Stimulated activated CD4-positive, alpha-beta T cell treated with anti-CD3 and anti-CD28 coated beads, TNF-alpha, amount 100 ng/mL, for 1 hour (primary cell): ENCODE measurements around the gene KCNIP2.
"Not testable (repeated sequence)": the region's sequence is repeated elsewhere in the genome, so short reads cannot be mapped to it uniquely, and the experiment has no call there.

ENCODE experiments used
- DNase-seq, 3 donors: peaks; one replicate each; pipeline ENCODE4 v3.0.0-alpha.2; 2020; ENCODE audit warnings: low read depth in 3 of 3, low spot score in 1 of 3

KCNIP2 gene

DNA sequence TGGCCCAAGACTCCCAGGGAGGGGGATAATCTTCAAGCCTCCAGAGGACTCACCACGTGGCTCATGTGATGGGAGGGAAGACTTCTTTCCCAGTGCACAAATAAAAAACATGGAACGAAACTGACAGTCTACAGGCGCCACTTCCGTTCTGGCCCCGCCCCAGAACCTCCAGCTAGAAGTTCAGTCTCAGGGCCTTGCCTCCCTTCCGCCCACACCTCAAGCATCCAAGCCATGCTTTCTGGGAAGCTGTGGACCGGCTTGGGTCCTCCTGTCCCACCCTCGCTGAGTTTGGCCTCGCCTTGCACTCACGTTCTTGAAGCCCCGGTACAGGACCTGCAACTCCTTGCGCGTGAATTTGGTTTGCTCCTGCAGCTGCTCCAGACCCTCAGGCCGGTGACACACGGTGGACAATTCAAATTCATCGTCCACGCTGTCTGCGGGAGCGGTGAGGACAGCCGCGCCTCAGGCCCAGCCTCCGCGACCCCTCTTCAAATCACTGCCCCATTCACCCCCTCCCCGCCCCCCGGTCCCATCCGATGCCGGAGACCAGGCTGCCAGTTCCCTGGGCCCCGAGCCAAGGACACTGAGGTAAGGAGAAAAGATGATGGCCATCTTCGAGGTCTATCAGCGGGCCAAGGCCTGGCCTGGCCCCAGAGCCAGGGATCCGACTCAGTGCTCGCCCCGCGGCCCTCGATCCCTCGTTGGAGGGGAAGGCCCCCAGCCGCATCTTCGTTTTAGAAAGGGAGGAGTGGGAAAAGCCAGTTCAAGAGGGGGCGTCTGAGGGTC is 14.6 kb downstream of the KCNIP2 start:
- no peak for DNase-seq

DNA sequence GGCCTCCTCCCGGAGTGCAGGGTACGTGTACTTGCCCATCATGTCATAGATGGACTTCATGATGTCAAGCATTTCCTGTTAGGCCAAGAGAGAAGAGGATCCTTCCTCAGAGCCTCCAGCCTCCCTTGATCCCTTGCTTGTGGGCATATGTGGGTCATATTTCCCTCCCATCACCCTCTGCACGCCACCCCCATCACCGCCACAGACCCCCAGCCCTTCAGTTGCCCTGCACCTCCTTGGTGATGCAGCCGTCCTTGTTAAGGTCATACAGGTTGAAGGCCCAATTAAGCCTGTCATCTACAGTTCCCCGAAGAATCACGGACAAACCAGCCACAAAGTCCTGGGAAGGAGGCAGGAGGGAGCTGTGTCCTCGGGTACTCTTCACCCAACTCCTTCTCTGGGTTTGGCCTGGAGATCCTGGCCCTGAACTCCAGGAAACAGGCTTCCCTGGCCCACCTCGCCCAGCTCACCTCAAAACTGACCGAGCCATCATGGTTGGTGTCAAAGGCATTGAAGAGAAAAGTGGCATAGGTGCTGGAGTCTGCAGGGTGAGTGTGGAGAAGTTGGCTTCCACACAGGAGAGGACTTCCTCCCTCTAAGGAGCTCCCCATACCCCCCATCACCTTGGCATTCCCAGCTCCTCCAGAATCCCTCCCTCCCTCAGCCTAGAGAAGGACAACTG is 15.5 kb downstream of the KCNIP2 start:
- no peak for DNase-seq

- no peak for DNase-seq
Measured at GRCh38 chr10:101826852-101827434, 16.7 kb downstream of the KCNIP2 start.

DNA sequence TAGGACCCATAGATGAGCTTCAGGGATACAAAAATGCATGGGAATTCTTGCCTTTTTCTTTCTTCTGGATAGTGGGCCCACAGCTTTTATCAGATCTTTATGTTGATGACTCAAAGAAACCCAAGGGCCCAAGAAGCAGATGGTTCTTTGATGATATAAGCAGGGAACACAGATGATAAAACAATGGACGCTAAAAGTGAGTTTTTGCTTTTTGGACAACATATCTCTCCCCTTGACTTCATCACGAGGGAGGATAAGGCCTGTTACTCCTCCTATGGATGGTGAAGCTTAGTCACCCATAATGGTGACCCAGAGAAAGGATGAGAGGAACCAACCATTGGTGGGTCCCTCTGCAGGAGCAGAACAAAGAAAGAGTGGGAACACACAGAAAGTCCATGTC is 18.9 kb downstream of the KCNIP2 start:
- DNase-seq, result no peak

GRCh38 chr10:101818872-101819633 is 24.5 kb downstream of the KCNIP2 start:
- DNase-seq, result no peak

DNA sequence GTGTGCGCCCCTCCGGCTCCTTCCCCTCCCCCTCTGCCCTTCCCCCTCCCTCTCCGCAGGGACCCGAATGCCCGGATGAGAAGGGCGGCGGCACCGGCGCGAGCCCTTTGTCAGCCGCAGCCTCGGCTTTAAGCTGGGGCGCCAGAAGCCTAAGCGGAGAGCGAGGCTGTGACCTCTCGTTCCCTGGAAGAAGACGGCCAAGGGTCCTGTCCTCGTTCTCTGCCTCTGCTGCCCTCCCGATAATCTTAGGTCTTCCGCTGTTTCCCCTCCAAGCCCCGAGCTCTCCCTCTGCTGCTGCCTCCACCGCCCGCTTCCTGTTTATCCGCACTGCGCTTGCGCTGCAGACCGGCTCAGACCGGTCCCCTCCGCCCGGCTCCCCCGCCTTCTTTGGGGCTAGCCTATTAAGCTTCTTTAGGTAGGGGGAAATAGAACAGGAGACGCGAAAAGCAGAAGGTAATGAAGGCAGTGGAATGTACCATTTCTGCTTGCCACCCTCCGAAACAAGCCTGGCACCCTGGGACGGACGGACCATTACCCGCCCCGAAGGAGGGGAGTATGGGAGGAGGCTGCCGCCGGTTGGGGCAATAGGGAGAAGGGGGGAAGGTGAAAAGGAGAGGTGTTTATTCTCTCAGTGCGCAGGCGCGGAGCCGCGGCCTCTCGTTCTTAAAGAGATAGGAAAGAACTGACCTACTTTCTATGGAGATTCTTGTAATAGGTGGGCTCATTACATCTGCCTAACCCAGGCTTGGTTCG is 25.3 kb downstream of the KCNIP2 start, which contains the start of gene OGA:
Gene OGA (minus strand): TSS at position 326 of the 753 bp plus-strand sequence. CDS start 422 bp downstream, outside the sequence.
- peak; percentile 91 to 99 (median 94) for DNase-seq

GRCh38 chr10:101817337-101818118 is 26.1 kb downstream of the KCNIP2 start:
- no peak for DNase-seq

GRCh38 chr10:101816913-101817336 is 26.7 kb downstream of the KCNIP2 start:
- no peak for DNase-seq

DNA sequence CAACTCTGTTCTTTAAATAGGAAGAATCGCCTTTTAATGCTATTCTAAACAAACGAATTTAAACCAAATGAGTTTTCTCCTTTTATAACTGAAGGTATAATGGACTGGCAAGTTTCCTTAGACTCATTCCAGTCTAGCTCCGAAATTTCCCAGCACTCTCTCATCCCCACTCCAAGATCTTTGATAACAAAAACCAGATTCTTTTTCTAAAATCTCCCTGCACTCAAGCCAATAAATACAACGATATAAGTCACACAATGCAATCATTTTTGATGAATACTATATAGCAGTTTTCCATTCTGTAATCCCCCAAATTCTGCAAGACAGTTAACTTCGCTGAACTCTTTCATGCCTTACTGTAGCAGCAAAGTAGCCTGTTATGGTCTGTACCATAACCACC is 27.2 kb downstream of the KCNIP2 start:
- no peak for DNase-seq

GRCh38 chr10:101814466-101815071 is 29.0 kb downstream of the KCNIP2 start:
- no peak for DNase-seq

DNA sequence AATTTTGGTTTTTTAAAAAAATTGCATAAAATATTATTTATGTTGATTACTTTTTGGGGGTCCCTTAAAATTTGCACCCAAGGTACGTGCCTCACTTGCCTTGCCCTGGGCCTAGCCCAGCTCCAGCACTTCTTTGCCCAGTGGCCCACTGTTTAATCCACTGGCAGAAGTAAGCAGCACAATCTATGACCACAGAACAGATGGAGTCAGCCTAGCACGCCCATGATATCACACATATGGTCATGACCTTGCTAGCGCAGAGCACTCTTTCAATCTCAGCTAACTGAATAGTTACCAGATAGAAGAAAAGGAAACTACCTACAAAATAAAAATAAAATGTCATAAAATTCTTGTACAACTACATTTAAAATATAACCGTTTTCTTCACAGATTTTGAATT is 31.0 kb downstream of the KCNIP2 start:
- no peak for DNase-seq

DNA sequence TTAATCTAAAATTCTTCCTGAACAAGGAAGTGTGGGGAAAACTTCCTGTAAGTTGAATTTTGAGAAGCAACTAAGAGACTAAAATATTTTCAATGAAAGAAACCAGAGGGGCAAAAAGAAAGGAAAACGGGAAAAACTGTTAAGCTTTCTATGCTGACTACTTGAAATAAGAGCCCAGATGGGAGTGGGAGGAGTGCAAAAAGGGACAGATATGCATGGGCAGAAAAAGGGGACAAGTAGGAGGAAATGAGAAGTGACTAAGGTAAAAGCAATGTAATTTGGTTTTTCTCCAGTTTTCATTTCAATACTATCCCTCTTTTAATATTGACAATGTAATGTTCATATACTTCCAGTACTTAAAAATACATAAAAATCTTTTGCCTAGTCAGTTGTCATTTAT is 36.4 kb downstream of the KCNIP2 start:
- no peak for DNase-seq

DNA sequence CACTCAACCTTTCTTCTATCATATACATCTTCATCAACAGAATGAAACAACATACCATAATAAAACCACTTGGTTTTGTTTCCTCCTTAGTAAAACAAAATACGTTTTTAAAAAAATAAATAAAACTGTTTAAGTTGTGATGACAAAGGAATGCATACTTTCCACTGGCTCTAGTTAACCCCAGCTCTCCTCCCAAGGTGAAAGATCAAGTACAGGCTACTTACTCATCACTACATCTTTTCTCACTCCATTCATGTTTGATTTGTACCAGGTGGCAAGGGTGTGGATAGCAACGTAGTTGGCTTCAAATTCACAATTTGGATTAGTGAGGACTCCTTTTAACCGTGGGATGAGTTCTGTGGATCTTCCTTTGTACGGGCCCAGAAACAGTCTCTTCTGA is 40.1 kb downstream of the KCNIP2 start:
- DNase-seq, result no peak

- DNase-seq, result no peak
Measured at GRCh38 chr10:101797403-101798059, 46.1 kb downstream of the KCNIP2 start.

DNA sequence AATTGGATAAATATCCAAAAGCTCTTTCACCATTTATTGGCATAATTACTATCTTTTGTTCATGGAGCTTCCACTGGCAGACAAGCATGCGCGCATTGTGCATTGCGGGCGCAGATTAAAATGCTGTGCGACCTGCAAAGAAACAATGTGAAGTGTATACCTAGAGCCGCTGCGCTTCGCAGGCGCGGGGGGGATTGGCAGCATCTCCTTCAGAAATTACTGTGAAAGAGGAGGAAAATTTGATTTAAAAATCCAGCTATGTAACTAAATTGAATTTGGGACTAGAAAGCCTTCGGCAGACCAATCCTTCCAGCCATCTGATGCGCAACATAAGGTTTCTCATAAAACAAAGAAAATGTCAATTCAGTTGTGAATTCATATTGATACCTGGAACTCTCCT is 50.1 kb downstream of the KCNIP2 start:
- no peak for DNase-seq

DNA sequence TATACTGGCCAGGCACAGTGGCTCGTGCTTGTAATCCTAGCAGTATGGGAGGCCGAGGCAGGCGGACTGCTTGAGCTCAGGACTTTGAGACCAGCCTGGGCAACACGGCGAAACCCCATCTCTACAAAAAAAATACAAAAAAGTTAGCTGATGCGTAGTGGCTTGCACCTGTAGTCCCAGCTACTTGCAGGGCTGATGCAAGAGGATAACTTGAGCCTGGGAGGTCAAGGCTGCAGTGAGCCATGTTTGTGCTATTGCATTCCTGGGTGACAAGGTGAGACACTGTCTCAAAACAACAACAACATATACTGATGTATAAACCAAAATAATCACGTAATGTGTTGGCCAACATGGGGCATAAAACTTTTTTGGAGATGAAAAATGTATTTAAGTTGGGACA is 53.9 kb downstream of the KCNIP2 start:
- DNase-seq, result no peak

DNA sequence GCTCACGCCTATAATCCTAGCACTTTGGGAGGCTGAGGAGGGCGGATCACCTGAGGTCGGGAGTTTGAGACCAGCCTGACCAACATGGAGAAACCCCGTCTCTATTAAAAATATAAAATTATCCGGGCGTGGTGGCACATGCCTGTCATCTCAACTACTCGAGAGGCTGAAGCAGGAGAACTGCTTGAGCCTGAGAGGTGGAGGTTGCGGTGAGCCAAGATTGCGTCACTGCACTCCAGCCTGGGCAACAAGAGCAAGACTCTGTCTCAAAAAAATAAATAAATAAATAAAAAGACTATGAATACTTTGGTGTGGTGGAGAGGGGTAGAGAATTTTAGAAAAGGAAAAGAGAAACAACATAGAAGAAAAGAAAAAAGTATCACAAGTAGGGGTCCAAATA is 54.4 kb downstream of the KCNIP2 start:
- DNase-seq, result not testable (repeated sequence)

GRCh38 chr10:101785801-101786200 is 57.8 kb downstream of the KCNIP2 start:
- no peak for DNase-seq

DNA sequence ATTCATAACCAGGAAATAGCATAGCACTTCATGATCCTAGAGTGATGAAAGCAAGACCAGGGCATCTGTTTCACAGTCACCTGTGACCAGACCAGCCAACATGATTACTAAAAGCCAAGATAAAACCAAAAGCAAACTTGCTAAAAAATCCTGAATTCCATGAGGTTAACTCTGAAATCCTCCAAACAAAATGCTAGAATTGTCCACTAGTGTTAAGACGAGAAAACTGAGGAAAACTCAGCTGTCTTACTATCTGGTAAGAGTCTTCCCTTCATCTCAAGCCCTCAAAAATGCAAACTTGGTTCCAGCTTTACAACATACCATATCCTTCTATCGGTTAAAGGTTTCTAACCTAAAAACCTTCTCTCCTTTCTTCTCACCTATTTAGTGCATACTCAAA is 59.0 kb downstream of the KCNIP2 start:
- no peak for DNase-seq
